H1 (cell line): Measurements from ENCODE around the gene C2. TPM values are rescaled to one million over a fixed set of nuclear protein-coding genes. Genes with fewer than 3 reads are reported as not detected.

Experiments used
- GTF2F1 ChIP-seq: IDR thresholded peaks from 2 replicates; pipeline ENCODE4 v1.6.1; 2012; ENCODE audit warnings: low read depth, low read length, improper control_type of control experiment, borderline replicate concordance
- RBBP5 ChIP-seq: IDR thresholded peaks from 2 replicates; pipeline ENCODE4 v1.7.1; 2012; ENCODE audit warnings: low read depth, mild to moderate bottlenecking, inconsistent platforms, low read length, moderate library complexity, borderline replicate concordance
- polyA plus RNA-seq, 7 experiments: library from polyadenylated mRNA; depleted of rRNA in 3 of 7; stranded (reverse) in 5 of 7; unstranded in 2 of 7; fragments of >200 nt in 5 of 7; fragments of 200-250 nt in 2 of 7; gene quantifications; 1 replicate in 5 of 7; 2 replicates in 1 of 7; 4 replicates in 1 of 7; pipeline versions ENCODE4 v1.2.1 to v1.2.3, GENCODE V29; 2011 to 2013; ENCODE audit warnings: missing spikeins in 2 of 7, mixed read lengths in 2 of 7
- total RNA-seq: library from RNA; stranded (reverse); fragmentation: NEBNext Ultra II Directional; extraction: Animal tissue kit (Norgen Biotek cat#: 25700); gene quantifications from 2 replicates; pipeline ENCODE4 v1.2.1, GENCODE V29; 2021
- TF ChIP-seq, protein P1 (sequence below): fragments of 300-600 bp; sonication (generic); IDR thresholded peaks from 2 replicates; pipeline ENCODE4 v1.7.1; 2012; ENCODE audit warnings: low read length, moderate library complexity, mild to moderate bottlenecking, inconsistent platforms; ENCODE audit not compliant: insufficient replicate concordance
- TF ChIP-seq, protein P2 (sequence below): IDR thresholded peaks from 2 replicates; pipeline ENCODE4 v1.6.1; 2011; ENCODE audit warnings: low read depth, mild to moderate bottlenecking, low read length; ENCODE audit not compliant: insufficient read depth

C2 gene
- total and polyA plus RNA-seq, 2 of the 8 experiments (the other 6 are each of a cell fraction or from before 2014, with no cell fraction given): 0.26 to 0.38 TPM

DNA sequence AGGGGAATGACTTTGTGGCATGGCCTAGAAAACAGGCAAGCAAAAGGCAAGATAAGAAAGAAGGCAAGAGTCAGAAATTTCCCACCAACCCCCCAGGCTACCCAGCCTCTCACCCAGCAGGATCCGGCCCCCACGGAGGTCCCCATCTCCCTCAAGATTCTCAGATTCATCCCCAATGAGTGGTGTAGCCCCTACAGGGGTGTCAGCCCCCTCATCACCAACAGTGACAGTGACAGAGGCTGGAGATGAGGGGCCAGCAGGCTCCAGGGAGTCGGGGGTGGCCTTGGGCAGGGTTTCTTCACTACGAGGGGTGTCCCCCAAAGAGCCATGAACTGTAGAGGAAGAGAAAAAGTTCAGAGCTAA lies 31.0 kb upstream of the C2 start (continued):
- TF ChIP-seq, protein P1, sequence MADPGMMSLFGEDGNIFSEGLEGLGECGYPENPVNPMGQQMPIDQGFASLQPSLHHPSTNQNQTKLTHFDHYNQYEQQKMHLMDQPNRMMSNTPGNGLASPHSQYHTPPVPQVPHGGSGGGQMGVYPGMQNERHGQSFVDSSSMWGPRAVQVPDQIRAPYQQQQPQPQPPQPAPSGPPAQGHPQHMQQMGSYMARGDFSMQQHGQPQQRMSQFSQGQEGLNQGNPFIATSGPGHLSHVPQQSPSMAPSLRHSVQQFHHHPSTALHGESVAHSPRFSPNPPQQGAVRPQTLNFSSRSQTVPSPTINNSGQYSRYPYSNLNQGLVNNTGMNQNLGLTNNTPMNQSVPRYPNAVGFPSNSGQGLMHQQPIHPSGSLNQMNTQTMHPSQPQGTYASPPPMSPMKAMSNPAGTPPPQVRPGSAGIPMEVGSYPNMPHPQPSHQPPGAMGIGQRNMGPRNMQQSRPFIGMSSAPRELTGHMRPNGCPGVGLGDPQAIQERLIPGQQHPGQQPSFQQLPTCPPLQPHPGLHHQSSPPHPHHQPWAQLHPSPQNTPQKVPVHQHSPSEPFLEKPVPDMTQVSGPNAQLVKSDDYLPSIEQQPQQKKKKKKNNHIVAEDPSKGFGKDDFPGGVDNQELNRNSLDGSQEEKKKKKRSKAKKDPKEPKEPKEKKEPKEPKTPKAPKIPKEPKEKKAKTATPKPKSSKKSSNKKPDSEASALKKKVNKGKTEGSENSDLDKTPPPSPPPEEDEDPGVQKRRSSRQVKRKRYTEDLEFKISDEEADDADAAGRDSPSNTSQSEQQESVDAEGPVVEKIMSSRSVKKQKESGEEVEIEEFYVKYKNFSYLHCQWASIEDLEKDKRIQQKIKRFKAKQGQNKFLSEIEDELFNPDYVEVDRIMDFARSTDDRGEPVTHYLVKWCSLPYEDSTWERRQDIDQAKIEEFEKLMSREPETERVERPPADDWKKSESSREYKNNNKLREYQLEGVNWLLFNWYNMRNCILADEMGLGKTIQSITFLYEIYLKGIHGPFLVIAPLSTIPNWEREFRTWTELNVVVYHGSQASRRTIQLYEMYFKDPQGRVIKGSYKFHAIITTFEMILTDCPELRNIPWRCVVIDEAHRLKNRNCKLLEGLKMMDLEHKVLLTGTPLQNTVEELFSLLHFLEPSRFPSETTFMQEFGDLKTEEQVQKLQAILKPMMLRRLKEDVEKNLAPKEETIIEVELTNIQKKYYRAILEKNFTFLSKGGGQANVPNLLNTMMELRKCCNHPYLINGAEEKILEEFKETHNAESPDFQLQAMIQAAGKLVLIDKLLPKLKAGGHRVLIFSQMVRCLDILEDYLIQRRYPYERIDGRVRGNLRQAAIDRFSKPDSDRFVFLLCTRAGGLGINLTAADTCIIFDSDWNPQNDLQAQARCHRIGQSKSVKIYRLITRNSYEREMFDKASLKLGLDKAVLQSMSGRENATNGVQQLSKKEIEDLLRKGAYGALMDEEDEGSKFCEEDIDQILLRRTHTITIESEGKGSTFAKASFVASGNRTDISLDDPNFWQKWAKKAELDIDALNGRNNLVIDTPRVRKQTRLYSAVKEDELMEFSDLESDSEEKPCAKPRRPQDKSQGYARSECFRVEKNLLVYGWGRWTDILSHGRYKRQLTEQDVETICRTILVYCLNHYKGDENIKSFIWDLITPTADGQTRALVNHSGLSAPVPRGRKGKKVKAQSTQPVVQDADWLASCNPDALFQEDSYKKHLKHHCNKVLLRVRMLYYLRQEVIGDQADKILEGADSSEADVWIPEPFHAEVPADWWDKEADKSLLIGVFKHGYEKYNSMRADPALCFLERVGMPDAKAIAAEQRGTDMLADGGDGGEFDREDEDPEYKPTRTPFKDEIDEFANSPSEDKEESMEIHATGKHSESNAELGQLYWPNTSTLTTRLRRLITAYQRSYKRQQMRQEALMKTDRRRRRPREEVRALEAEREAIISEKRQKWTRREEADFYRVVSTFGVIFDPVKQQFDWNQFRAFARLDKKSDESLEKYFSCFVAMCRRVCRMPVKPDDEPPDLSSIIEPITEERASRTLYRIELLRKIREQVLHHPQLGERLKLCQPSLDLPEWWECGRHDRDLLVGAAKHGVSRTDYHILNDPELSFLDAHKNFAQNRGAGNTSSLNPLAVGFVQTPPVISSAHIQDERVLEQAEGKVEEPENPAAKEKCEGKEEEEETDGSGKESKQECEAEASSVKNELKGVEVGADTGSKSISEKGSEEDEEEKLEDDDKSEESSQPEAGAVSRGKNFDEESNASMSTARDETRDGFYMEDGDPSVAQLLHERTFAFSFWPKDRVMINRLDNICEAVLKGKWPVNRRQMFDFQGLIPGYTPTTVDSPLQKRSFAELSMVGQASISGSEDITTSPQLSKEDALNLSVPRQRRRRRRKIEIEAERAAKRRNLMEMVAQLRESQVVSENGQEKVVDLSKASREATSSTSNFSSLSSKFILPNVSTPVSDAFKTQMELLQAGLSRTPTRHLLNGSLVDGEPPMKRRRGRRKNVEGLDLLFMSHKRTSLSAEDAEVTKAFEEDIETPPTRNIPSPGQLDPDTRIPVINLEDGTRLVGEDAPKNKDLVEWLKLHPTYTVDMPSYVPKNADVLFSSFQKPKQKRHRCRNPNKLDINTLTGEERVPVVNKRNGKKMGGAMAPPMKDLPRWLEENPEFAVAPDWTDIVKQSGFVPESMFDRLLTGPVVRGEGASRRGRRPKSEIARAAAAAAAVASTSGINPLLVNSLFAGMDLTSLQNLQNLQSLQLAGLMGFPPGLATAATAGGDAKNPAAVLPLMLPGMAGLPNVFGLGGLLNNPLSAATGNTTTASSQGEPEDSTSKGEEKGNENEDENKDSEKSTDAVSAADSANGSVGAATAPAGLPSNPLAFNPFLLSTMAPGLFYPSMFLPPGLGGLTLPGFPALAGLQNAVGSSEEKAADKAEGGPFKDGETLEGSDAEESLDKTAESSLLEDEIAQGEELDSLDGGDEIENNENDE: no peak
- TF ChIP-seq, protein P2, sequence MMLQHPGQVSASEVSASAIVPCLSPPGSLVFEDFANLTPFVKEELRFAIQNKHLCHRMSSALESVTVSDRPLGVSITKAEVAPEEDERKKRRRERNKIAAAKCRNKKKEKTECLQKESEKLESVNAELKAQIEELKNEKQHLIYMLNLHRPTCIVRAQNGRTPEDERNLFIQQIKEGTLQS: no peak
- TF ChIP-seq RBBP5 (no peak), GTF2F1 (no peak)
